Esophagus squamous epithelium (tissue), 4 donors: ENCODE data around the gene TNFRSF18.

Experiments used
- POLR2A ChIP-seq, 4 donors: fragments of 450-650 bp; IDR thresholded peaks; one replicate each; pipeline ENCODE4 v1.6.1; 2017; ENCODE audit warnings: antibody characterized with exemption in 4 of 4, mild to moderate bottlenecking in 4 of 4, moderate library complexity in 3 of 4
- TF ChIP-seq, protein P1 (sequence below), 6 experiments: fragments of 450-650 bp in 4 of 6; fragments of 200-600 bp in 2 of 6; sonication (generic) in 2 of 6; IDR thresholded peaks; one replicate each; pipeline ENCODE4 v1.5.1; 2016 to 2019; ENCODE audit warnings: antibody characterized with exemption in 6 of 6, mild to moderate bottlenecking in 4 of 6, moderate library complexity in 4 of 6

- TF ChIP-seq, protein P1, sequence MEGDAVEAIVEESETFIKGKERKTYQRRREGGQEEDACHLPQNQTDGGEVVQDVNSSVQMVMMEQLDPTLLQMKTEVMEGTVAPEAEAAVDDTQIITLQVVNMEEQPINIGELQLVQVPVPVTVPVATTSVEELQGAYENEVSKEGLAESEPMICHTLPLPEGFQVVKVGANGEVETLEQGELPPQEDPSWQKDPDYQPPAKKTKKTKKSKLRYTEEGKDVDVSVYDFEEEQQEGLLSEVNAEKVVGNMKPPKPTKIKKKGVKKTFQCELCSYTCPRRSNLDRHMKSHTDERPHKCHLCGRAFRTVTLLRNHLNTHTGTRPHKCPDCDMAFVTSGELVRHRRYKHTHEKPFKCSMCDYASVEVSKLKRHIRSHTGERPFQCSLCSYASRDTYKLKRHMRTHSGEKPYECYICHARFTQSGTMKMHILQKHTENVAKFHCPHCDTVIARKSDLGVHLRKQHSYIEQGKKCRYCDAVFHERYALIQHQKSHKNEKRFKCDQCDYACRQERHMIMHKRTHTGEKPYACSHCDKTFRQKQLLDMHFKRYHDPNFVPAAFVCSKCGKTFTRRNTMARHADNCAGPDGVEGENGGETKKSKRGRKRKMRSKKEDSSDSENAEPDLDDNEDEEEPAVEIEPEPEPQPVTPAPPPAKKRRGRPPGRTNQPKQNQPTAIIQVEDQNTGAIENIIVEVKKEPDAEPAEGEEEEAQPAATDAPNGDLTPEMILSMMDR (IDR thresholded peaks at IDR 0.05), result no peak
- TF ChIP-seq POLR2A (IDR thresholded peaks at IDR 0.05), result no peak
Measured at GRCh38 chr1:1181129-1181937, 25.1 kb downstream of the TNFRSF18 start.
